Stimulated activated CD8-positive, alpha-beta memory T cell treated with anti-CD3 and anti-CD28 coated beads, Interleukin-12 subunit alpha, Interleukin-12 subunit beta, amount 100 ng/mL, for 24 hours (primary cell): ENCODE data around the gene CNTN6.
"Not testable (repeated sequence)": the region's sequence is repeated elsewhere in the genome, so short reads cannot be mapped to it uniquely, and the experiment has no call there.

Experiments
- DNase-seq: peaks from one replicate; pipeline ENCODE4 v3.0.0-alpha.2; 2020; ENCODE audit errors: extremely low read depth

Gene CNTN6

DNA sequence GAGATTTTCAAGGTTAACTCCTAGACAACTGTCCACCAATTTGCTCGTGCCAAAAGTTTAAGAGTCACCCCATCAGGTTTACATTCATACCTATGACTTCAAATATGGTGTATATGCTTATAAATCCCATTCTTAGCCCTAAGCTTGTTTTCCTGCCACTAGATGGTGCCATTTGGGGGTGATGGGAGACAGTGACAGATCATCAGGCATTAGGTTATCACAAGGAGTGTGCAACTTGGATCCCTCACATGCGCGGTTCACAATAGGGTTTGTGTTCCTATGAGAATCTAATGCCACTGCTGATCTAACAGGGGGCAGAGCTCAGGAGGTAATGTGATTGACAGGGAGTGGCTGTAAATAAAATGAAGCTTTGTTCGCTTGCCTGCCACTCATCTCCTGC, 182.7 kb downstream of the CNTN6 start:
- DNase-seq: no peak

GRCh38 chr3:1287815-1288214, 195.0 kb downstream of the CNTN6 start:
- DNase-seq: no peak

DNA sequence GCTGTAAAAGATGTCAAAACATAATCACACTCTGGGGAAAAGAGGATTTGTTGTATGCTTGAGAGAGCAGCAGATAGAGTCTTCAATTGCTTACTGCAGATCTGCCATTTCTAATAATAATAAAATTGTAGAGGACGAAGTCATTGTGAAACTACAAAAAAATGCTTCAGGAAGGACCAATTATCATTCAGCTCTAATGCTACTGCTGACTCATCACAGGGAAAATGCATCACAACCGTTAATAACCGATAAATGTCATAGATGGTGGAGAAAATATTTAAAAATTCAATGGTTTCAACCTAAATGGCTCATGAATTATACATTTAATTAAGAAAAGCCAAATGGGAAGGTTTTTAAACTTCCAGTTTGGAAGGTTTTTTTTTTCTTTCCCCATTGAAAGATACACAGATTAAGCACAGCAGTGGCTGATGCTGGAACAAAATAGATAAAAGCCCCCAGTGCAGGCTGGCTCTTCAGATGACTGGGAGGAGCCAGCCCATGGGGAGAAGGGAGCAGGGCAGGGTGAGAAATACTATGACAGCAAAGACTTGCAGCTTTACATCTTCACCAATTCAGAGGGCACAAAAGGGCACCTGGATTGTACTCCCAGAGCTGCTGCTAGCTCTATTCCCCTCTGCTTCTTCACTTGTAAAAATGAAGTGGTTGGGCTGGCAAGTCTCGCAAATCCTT, 196.1 kb downstream of the CNTN6 start:
- DNase-seq: no peak

GRCh38 chr3:1292571-1293071, 199.8 kb downstream of the CNTN6 start:
- no peak for DNase-seq

DNA sequence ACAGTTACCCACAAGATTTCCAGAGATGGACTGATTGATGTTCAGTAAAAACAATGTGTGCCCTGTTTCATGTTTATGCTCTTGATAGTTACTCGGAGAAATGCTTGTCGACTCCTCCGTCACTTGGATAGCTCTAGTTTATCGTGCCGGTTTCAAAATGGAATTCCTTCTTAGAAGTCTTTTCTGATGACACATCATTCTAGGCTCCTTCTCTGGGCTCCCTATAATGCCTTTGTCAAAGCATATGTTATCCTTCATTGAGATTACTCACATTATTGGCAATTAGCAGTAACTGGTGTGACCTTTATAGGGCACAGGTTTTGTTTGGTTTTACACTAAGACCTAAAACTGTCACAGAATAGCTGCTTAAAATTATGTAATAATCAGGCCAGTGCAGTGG, 201.8 kb downstream of the CNTN6 start:
- no peak for DNase-seq

DNA sequence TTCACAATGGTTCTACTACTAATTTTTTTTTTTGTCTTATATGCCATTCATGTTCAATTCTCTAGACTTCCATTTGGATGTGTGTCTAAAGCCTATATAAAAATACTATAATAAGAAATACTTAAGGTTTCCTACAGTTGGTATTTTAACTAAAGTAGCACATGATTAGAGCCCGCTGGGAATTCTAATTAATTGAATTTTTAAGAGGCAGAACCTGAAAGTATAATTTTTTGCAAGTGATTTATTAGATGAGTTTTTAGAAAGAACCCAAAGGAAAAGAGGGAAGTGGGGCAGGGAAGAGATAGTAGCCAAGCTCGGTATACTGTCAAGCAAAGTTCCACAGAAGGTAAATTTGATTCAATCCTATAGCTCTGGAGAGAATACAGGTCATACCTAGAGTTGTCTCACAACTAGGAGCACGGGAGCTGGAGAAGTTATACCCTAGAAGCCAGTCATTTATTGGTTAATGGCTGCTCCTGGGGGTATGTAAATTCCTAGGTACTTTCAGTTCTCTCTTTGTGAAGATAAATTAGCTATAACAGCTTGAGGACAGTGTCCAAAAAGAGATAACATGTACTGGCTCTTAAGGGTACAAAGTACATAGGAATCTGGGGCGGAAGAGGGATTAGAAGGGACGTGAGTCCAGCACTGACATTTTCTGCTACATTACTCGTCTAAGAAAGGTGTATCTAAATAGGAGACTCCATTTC, 225.6 kb downstream of the CNTN6 start:
- no peak for DNase-seq

- no peak for DNase-seq
These were observed 233.7 kb downstream of the CNTN6 start for GRCh38 chr3:1326546-1326945.

DNA sequence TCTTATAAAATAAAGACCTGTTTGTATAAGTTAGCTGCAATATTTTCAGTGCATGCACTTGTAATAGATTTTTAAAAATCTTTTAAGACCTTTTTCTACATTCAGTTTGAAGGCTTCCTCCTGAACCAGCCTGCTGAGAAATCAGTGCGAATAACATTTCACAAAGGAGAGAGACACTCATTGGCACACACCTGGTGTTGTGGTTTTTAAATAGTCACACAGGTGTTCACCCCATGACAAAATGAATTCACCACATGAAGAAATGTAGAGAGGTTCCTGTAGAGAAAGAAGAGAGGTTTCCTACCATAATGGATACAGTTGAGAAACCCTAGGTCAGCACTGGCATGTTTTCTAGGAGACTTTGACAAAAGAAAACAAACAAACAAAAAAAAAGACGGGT, 237.3 kb downstream of the CNTN6 start:
- no peak for DNase-seq

GRCh38 chr3:1346386-1346785, 253.6 kb downstream of the CNTN6 start:
- no peak for DNase-seq

GRCh38 chr3:1348547-1348946, 255.7 kb downstream of the CNTN6 start:
- DNase-seq: no peak

DNA sequence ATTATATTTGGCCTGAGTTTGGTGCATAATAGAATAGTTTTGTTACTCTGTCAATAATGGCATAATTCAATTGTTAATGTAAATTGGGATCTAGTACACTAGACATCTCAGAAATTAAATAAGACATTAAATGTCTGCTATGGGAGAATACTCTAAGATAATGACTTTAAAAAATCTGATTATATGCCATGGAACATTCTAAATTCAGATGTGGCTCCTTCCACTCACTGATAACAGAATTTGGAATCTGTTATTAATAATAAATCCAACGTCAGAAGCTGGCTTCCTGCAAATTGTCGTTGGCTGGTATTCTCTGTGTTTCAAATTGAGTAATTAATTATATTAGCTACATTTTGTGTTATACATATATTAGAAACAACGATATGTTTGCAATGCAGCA, 258.1 kb downstream of the CNTN6 start:
- no peak for DNase-seq

DNA sequence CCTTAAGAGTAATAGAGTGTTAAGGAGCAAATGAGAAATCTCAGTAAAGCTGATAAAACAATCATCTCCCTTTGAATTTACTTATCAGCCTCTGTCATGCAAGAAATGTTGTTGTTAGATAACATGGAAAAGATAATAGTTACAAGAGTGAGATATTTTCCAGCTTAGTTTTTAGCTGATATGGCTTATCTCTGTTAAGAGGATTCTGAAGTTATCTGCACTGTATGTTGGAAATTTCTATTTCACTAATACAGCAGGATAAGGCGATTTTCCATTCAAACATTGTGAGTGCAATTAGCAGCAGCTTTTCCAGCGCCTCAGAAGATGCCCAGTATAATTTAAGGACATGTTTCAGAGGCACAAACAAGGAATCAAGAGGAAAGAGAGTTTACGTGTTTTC, 262.9 kb downstream of the CNTN6 start:
- no peak for DNase-seq

GRCh38 chr3:1356101-1356500, 263.3 kb downstream of the CNTN6 start:
- DNase-seq: no peak

DNA sequence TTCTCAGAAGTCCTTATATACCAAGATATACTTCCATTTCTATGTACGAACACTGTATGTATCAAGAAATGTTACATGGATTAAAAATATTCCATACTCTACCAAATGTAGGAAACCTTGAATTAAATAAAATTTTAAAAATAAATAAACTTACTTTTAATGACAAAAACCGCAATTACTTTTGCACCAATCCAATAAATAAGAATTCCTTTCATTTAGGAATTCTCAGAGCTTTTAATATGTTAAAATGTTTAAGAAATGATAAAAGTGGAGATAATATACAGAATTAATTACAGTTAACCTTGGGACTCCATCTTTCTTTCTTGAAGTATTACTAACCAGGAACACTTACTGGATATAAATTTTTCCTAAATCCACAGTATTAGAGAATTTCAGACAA, 272.7 kb downstream of the CNTN6 start:
- DNase-seq: no peak

DNA sequence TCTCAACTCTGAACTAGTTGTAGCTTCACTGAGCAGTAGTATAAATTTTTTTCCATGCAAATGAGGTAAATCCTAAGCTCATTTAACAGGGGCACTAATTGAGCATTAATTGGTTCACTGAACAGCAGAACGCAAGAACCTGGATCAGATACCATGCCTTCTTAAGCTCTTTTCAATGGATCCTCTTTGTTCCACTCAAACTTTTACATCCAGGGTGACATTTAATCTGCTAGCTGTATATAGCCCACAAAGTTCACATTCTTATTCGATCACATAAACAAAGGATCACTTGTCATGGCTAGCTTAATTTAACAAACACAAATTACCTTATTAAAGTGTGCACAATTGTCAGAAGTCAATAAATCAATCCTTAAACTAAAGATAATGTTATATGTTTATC, 281.6 kb downstream of the CNTN6 start:
- DNase-seq: no peak

- no peak for DNase-seq
These were observed 282.3 kb downstream of the CNTN6 start for GRCh38 chr3:1375145-1375544.

GRCh38 chr3:1380926-1381646, 288.3 kb downstream of the CNTN6 start:
- DNase-seq: no peak

DNA sequence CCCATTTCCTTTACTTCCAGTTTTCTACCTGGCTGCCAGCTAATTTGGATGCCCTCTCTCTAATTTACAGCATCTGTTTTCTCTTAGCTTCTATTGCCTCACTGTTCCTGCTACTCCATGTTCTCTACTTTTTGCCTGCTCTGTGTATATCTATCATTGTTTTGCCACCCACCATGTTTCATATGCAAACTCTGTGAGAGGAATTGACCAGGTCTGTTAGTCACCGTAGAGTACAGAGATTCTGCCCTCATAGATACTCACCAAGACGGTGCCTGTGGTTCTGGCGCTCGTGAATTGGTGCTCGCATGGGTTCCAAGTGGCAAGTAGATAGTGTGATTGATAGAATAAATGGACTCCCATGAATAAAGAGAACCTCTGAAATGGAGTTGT, 288.8 kb downstream of the CNTN6 start:
- DNase-seq: no peak

- not testable (repeated sequence) for DNase-seq
These were observed 294.6 kb downstream of the CNTN6 start for GRCh38 chr3:1387396-1387905.

- no peak for DNase-seq
These were observed 301.4 kb downstream of the CNTN6 start for GRCh38 chr3:1394188-1394587.

GRCh38 chr3:1400571-1400970, 307.7 kb downstream of the CNTN6 start:
- DNase-seq: no peak

- DNase-seq: no peak
These were observed 311.6 kb downstream of the CNTN6 start for GRCh38 chr3:1404270-1404962.
